ENCODE data around the gene FARP1.

Gene FARP1

GRCh38 chr13:98142380-98143156 lies at the start of gene FARP1:
FARP1 (plus strand) TSS chr13:98143094; CDS start chr13:98213243, 70,149 bp downstream.
- DNase-seq (ENCODE audit: low read depth, low spot score): no peak
- H3K4me3 ChIP-seq: peak within 1 kb of the TSS; percentile 96

GRCh38 chr13:98094678-98095266 lies 48.1 kb upstream of the FARP1 start:
- no peak overlapping the region for H3K4me3 ChIP-seq
- no peak overlapping the region for H3K9ac ChIP-seq (ENCODE audit: insufficient read length)
- H3K27ac ChIP-seq: no peak overlapping the region
- no peak for DNase-seq (ENCODE audit: low read depth, low spot score)
- TF ChIP-seq FOXP2 (optimal IDR thresholded peaks at IDR 0.05; ENCODE audit: control extremely low read depth, extremely low read length, insufficient read depth) (no peak), EZH2 (IDR thresholded peaks at IDR 0.05) (no peak), POLR2AphosphoS5 (IDR thresholded peaks at IDR 0.05; ENCODE audit: borderline replicate concordance, low read depth, low read length) (no peak)
- no peaks in the 10 kb centered on the region for H3K9me3 ChIP-seq (ENCODE audit: low read depth, low read length)
- H3K36me3 ChIP-seq (ENCODE audit: insufficient read depth, low read length): no peaks in the 10 kb centered on the region

More at GRCh38 chr13:98142380-98143156, at the start of gene FARP1:
- Histone ChIP-seq H3K9ac (ENCODE audit: insufficient read length) (peak within 1 kb of the TSS; percentile 89), H3K36me3 (ENCODE audit: insufficient read depth, low read length) (no peaks in the 10 kb centered on the region), H3K27ac (peak within 1 kb of the TSS; percentile 57), H3K9me3 (ENCODE audit: low read depth, low read length) (no peaks in the 10 kb centered on the region)
- no peak for TF ChIP-seq EZH2 (IDR thresholded peaks at IDR 0.05)
- TF ChIP-seq POLR2AphosphoS5 (IDR thresholded peaks at IDR 0.05; ENCODE audit: borderline replicate concordance, low read depth, low read length): no peak
- TF ChIP-seq FOXP2 (optimal IDR thresholded peaks at IDR 0.05; ENCODE audit: control extremely low read depth, extremely low read length, insufficient read depth): no peak

- H3K9ac ChIP-seq (ENCODE audit: insufficient read length): no peak overlapping the region
- DNase-seq (ENCODE audit: low read depth, low spot score): no peak
- no peaks in the 10 kb centered on the region for H3K9me3 ChIP-seq (ENCODE audit: low read depth, low read length)
- H3K36me3 ChIP-seq (ENCODE audit: insufficient read depth, low read length): no peaks in the 10 kb centered on the region
- H3K4me3 ChIP-seq: no peak overlapping the region
- TF ChIP-seq EZH2 (IDR thresholded peaks at IDR 0.05): no peak
- TF ChIP-seq POLR2AphosphoS5 (IDR thresholded peaks at IDR 0.05; ENCODE audit: borderline replicate concordance, low read depth, low read length): no peak
- TF ChIP-seq FOXP2 (optimal IDR thresholded peaks at IDR 0.05; ENCODE audit: control extremely low read depth, extremely low read length, insufficient read depth): no peak
- H3K27ac ChIP-seq: no peak overlapping the region
These were observed 46.8 kb upstream of the FARP1 start for GRCh38 chr13:98096059-98096458.

GRCh38 chr13:98097749-98098148 lies 45.1 kb upstream of the FARP1 start:
- Histone ChIP-seq H3K27ac (peak overlapping the region; percentile 96), H3K4me3 (peak overlapping the region; percentile 66), H3K9me3 (ENCODE audit: low read depth, low read length) (no peaks in the 10 kb centered on the region), H3K9ac (ENCODE audit: insufficient read length) (peak overlapping the region; percentile 67), H3K36me3 (ENCODE audit: insufficient read depth, low read length) (no peaks in the 10 kb centered on the region)
- DNase-seq (ENCODE audit: low read depth, low spot score): no peak
- TF ChIP-seq POLR2AphosphoS5 (IDR thresholded peaks at IDR 0.05; ENCODE audit: borderline replicate concordance, low read depth, low read length) (no peak), FOXP2 (optimal IDR thresholded peaks at IDR 0.05; ENCODE audit: control extremely low read depth, extremely low read length, insufficient read depth) (no peak), EZH2 (IDR thresholded peaks at IDR 0.05) (no peak)

GRCh38 chr13:98098516-98098915 lies 44.4 kb upstream of the FARP1 start:
- Histone ChIP-seq H3K27ac (peak overlapping the region; percentile 96), H3K9me3 (ENCODE audit: low read depth, low read length) (no peaks in the 10 kb centered on the region), H3K36me3 (ENCODE audit: insufficient read depth, low read length) (no peaks in the 10 kb centered on the region), H3K9ac (ENCODE audit: insufficient read length) (peak overlapping the region; percentile 67), H3K4me3 (peak overlapping the region; percentile 66)
- DNase-seq (ENCODE audit: low read depth, low spot score): peak; percentile 90
- no peak for TF ChIP-seq EZH2 (IDR thresholded peaks at IDR 0.05)
- TF ChIP-seq POLR2AphosphoS5 (IDR thresholded peaks at IDR 0.05; ENCODE audit: borderline replicate concordance, low read depth, low read length): peak; percentile 57; the same call in 1 of the 2 replicates

- no peak overlapping the region for H3K4me3 ChIP-seq
- H3K27ac ChIP-seq: 0 out of 2 replicates have a peak overlapping the region, but pooled peaks have one; percentile 96
- H3K9ac ChIP-seq (ENCODE audit: insufficient read length): no peak overlapping the region
- no peaks in the 10 kb centered on the region for H3K9me3 ChIP-seq (ENCODE audit: low read depth, low read length)
- no peak for DNase-seq (ENCODE audit: low read depth, low spot score)
- H3K36me3 ChIP-seq (ENCODE audit: insufficient read depth, low read length): no peaks in the 10 kb centered on the region
- TF ChIP-seq POLR2AphosphoS5 (IDR thresholded peaks at IDR 0.05; ENCODE audit: borderline replicate concordance, low read depth, low read length): no peak
- no peak for TF ChIP-seq EZH2 (IDR thresholded peaks at IDR 0.05)
These were observed 43.3 kb upstream of the FARP1 start for GRCh38 chr13:98099627-98100026.

GRCh38 chr13:98100481-98100880 lies 42.4 kb upstream of the FARP1 start:
- Histone ChIP-seq H3K36me3 (ENCODE audit: insufficient read depth, low read length) (no peaks in the 10 kb centered on the region), H3K9ac (ENCODE audit: insufficient read length) (no peak overlapping the region), H3K4me3 (no peak overlapping the region), H3K9me3 (ENCODE audit: low read depth, low read length) (no peaks in the 10 kb centered on the region), H3K27ac (peak overlapping the region; percentile 36; the same call in 1 of the 2 replicates)
- TF ChIP-seq FOXP2 (optimal IDR thresholded peaks at IDR 0.05; ENCODE audit: control extremely low read depth, extremely low read length, insufficient read depth): no peak
- no peak for TF ChIP-seq POLR2AphosphoS5 (IDR thresholded peaks at IDR 0.05; ENCODE audit: borderline replicate concordance, low read depth, low read length)
- no peak for TF ChIP-seq EZH2 (IDR thresholded peaks at IDR 0.05)
- DNase-seq (ENCODE audit: low read depth, low spot score): no peak

- no peak overlapping the region for H3K9ac ChIP-seq (ENCODE audit: insufficient read length)
- H3K36me3 ChIP-seq (ENCODE audit: insufficient read depth, low read length): no peaks in the 10 kb centered on the region
- TF ChIP-seq EZH2 (IDR thresholded peaks at IDR 0.05) (no peak), POLR2AphosphoS5 (IDR thresholded peaks at IDR 0.05; ENCODE audit: borderline replicate concordance, low read depth, low read length) (no peak), FOXP2 (optimal IDR thresholded peaks at IDR 0.05; ENCODE audit: control extremely low read depth, extremely low read length, insufficient read depth) (no peak)
- H3K9me3 ChIP-seq (ENCODE audit: low read depth, low read length): no peaks in the 10 kb centered on the region
- no peak overlapping the region for H3K27ac ChIP-seq
- H3K4me3 ChIP-seq: no peak overlapping the region
- no peak for DNase-seq (ENCODE audit: low read depth, low spot score)
These were observed 39.4 kb upstream of the FARP1 start for GRCh38 chr13:98103531-98103930.

Data from SK-N-MC (cell line).